Psoas muscle (tissue), 8 donors: ENCODE data around the gene VWF. TPM values are rescaled to one million over a fixed set of nuclear protein-coding genes. Genes with fewer than 3 reads are reported as not detected.

Experiments
- ATAC-seq, 4 donors: fragments of 200-7000 bp; cut with Tn5 transposase; one replicate each; pipeline ENCODE4 v1.9.1; 2020; ENCODE audit warnings: moderate library complexity in 3 of 4, mild to moderate bottlenecking in 2 of 4
- DNase-seq, 2 donors: peaks; one replicate each; pipeline ENCODE4 v3.0.0-alpha.2; 2020
- H3K27ac ChIP-seq: fragments of 200-600 bp; one replicate; pipeline ENCODE4 v1.8.0; 2022
- H3K27me3 ChIP-seq, 3 donors: fragments of 200-600 bp in 1 of 3; one replicate each; pipeline versions ENCODE4 v1.6.1 to v1.8.0; 2013 to 2022; ENCODE audit warnings: low read length in 2 of 3, mild to moderate bottlenecking in 2 of 3, moderate library complexity in 1 of 3; ENCODE audit not compliant: insufficient read depth in 3 of 3
- H3K36me3 ChIP-seq, 2 donors: fragments of 200-600 bp in 1 of 2; one replicate each; pipeline versions ENCODE4 v1.6.1 to v1.8.0; 2013 to 2022; ENCODE audit warnings: low read depth in 1 of 2, mild to moderate bottlenecking in 1 of 2, moderate library complexity in 1 of 2; ENCODE audit not compliant: insufficient read depth in 1 of 2
- H3K4me1 ChIP-seq: fragments of 200-600 bp; one replicate; pipeline ENCODE4 v1.8.0; 2022
- H3K4me3 ChIP-seq: fragments of 200-600 bp; one replicate; pipeline ENCODE4 v1.8.0; 2022; ENCODE audit warnings: mild to moderate bottlenecking
- H3K9me3 ChIP-seq: fragments of 200-600 bp; one replicate; pipeline ENCODE4 v1.8.0; 2022
- WGBS, 3 donors: extraction: QIAGEN DNeasy Blood & Tissue Kit; methylation state at CpG; one replicate each; pipeline versions ENCODE4 v1.1.6 to v1.1.7; 2013; 5-methylcytosine and 5-hydroxymethylcytosine counted together
- intact Hi-C, 2 donors: fragments of 100-400 bp; cut with DNase I; formaldehyde crosslinking; loops; one replicate each; pipeline versions ENCODE4 v1.11.0 to v1.14.2; 2022
- polyA plus RNA-seq, 3 donors: library from polyadenylated mRNA; stranded (reverse); fragments of 200-250 nt; gene quantifications; one replicate each; pipeline ENCODE4 v1.2.3, GENCODE V29; 2013
- total RNA-seq, 4 donors: library from RNA; stranded (reverse); fragmentation: NEBNext Ultra II Directional in 2 of 4; extraction: Animal tissue kit (Norgen Biotek cat#: 25700) in 2 of 4; gene quantifications; one replicate each; pipeline versions ENCODE4 v1.2.1 to v1.2.4, GENCODE V29; 2021 to 2023
- TF ChIP-seq, protein P1 (sequence below): fragments of 200-600 bp; IDR thresholded peaks from one replicate; pipeline ENCODE4 v1.8.0; 2022; ENCODE audit warnings: antibody characterized with exemption
- donor health status: healthy with polysubstance abuse.
- donor health status: DM: no; HTN: no; CAD: no; lungs with moderate emphysema.
- donor health status: Bipolar disorder and iron deficiency.
- donor health status: healthy.
- donor health status: DM: yes; HTN: yes; CAD: no.
- donor health status: DM: no; HTN: no; CAD: no.
- donor health status: DM: no; HTN: no; CAD: no.
- donor health status: DM: yes; HTN: yes; CAD: no.

VWF gene
- total and polyA plus RNA-seq, 7 donors = 49.6 to 206 (median 122) TPM

DNA sequence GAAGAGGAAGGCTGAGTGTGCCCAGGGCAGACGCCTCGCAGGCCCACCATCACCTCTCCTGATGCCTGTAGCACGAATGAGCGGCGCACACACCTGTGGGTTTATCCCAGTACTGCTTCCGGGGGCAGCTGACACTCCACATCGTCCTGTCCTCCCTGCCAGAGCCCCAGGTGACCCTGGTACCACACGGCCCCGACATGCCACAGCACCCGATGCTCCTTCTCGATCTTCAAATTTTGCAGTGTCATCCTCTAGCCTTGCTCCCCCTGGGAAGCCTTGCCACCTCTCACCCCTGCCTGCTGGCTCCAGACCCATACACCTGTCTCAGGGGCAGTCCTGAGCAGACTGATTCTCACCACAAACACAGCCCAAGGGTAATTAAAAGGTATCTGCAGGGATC is 220.0 kb downstream of the VWF start:
- H3K36me3 ChIP-seq = no peaks in the 10 kb centered on the region
- intact Hi-C loops = no loop called here
- H3K4me1 ChIP-seq = no peaks in the 10 kb centered on the region
- no peaks in the 10 kb centered on the region for H3K9me3 ChIP-seq
- DNase-seq (no peak), ATAC-seq (no peak)
- H3K4me3 ChIP-seq = no peak overlapping the region
- H3K27ac ChIP-seq = no peak overlapping the region
- TF ChIP-seq, protein P1, sequence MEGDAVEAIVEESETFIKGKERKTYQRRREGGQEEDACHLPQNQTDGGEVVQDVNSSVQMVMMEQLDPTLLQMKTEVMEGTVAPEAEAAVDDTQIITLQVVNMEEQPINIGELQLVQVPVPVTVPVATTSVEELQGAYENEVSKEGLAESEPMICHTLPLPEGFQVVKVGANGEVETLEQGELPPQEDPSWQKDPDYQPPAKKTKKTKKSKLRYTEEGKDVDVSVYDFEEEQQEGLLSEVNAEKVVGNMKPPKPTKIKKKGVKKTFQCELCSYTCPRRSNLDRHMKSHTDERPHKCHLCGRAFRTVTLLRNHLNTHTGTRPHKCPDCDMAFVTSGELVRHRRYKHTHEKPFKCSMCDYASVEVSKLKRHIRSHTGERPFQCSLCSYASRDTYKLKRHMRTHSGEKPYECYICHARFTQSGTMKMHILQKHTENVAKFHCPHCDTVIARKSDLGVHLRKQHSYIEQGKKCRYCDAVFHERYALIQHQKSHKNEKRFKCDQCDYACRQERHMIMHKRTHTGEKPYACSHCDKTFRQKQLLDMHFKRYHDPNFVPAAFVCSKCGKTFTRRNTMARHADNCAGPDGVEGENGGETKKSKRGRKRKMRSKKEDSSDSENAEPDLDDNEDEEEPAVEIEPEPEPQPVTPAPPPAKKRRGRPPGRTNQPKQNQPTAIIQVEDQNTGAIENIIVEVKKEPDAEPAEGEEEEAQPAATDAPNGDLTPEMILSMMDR = no peak
- 76 to 81% (median 78%) methylated on average over 9 to 11 of the region's 11 CpGs for WGBS, 3 donors
- peaks cover 0 to 5% (median 4%) of the 10 kb centered on the region in 3 donors for H3K27me3 ChIP-seq

DNA sequence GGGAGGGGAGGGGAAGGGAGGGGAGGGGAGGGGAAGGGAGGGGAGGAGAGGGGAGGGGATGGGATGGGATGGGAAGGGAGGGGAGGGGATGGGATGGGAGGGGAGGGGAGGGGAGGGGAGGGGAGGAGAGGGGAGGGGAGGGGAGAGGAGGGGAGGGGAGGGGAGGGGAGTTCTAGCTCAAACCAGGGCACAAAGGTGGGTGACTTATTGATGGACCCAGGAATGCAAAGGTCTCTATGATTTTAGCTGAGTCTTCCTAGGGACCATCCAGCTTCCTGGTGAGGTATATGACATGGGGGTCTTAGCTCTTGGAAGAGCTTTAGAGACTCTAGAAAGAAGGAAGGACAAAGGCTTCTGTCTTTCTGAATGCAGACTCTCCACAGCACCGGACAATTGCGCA is 221.7 kb downstream of the VWF start:
- Histone ChIP-seq H3K4me3 (no peak overlapping the region), H3K27me3 (peaks cover 0 to 5% (median 4%) of the 10 kb centered on the region in 3 donors), H3K36me3 (no peaks in the 10 kb centered on the region), H3K27ac (no peak overlapping the region), H3K9me3 (no peaks in the 10 kb centered on the region), H3K4me1 (no peaks in the 10 kb centered on the region)
- TF ChIP-seq, protein P1 = no peak
- ATAC-seq (no peak), DNase-seq (no peak)
- intact Hi-C loops = no loop called here
- 94 to 98% (median 96%) methylated on average over 2 of the region's 2 CpGs for WGBS, 3 donors

DNA sequence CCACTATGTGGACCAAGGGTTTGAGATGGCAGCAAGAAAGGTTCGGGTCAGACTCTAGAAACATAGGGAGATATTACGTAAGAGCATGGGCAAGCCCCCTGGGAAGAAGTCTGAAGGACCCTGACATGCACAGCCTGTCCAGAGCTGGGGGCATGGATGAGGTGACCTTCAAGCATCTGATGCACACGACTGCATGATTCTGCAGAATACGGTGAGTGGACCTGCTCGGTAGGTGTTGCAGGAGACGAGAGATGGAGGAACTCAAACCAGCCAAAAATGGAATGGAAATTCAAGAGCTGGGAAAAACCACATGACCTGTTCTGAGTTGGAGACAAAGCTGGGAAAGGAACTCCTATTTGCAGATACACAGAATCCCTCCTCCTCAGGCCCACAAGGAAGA is 223.1 kb downstream of the VWF start:
- 87 to 88% (median 87%) methylated on average over 6 of the region's 6 CpGs for WGBS, 3 donors
- DNase-seq (no peak), ATAC-seq (no peak)
- no peak overlapping the region for H3K4me3 ChIP-seq
- H3K27ac ChIP-seq = no peak overlapping the region
- H3K9me3 ChIP-seq = no peaks in the 10 kb centered on the region
- H3K36me3 ChIP-seq = no peaks in the 10 kb centered on the region
- TF ChIP-seq, protein P1 = no peak
- peaks cover 0 to 5% (median 4%) of the 10 kb centered on the region in 3 donors for H3K27me3 ChIP-seq
- intact Hi-C loops = no loop called here
- H3K4me1 ChIP-seq = no peaks in the 10 kb centered on the region

DNA sequence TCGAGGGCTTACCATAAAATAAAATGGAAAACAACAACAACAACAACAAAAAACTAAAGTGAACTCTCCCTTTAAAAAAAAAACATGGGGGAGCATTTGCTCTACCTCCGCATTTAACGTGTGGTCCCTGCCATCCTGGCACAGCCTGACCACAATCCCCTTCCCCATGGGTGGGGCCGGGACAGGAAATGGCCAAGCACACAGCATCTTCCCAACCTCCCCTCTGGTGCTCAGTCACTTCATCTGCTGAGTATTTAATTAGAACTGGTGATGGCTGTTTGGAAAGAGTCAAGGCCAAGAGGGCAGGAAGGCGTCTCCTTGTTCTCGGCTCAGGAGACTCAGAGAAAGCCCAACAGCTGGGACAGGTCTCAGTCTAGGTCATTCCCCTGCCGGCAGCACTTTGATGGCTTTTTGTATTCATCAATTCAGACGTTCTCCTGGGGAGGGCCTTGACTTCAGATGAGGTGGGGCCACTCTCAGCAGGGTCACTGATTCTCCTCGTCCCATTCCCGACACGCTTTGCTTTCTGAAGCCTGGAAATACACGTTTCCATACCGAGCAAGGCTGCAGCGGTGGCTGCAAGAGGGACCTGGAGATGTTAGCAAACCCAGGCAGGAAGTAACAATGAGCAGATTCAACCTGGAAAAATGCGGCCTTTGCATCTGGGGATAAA is 223.8 kb downstream of the VWF start:
- no peak for DNase-seq
- H3K4me3 ChIP-seq = no peak overlapping the region
- TF ChIP-seq, protein P1 = no peak
- WGBS, 3 donors = 46 to 47% (median 47%) methylated on average over 15 of the region's 15 CpGs
- no peaks in the 10 kb centered on the region for H3K36me3 ChIP-seq
- H3K27me3 ChIP-seq = peaks cover 0 to 4% (median 1%) of the 10 kb centered on the region in 3 donors
- no peaks in the 10 kb centered on the region for H3K4me1 ChIP-seq
- no peak for ATAC-seq
- H3K27ac ChIP-seq = no peak overlapping the region
- intact Hi-C loops = no loop called here
- H3K9me3 ChIP-seq = no peaks in the 10 kb centered on the region

DNA sequence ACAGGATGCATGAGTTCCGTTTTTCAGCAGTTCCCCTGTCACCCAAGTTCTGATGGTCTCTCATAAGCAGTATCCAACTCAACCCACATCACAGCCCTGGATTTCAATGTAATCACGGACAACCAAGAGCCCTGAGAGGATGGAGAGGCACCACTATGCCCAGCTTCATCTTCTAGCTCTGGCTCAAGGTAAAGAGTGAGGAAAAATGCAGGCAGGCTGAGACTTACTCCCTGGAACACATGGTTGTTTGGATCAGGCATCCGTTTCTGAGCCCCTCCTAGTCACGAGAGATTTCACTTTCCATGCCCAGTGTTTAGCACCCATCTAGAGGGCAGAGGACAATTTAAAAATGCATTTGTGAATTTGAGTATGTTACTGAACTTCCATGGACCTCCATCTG is 224.4 kb downstream of the VWF start:
- Histone ChIP-seq H3K27me3 (peaks cover 0 to 4% (median 1%) of the 10 kb centered on the region in 3 donors), H3K4me3 (no peak overlapping the region), H3K9me3 (no peaks in the 10 kb centered on the region), H3K36me3 (no peaks in the 10 kb centered on the region), H3K4me1 (no peaks in the 10 kb centered on the region), H3K27ac (no peak overlapping the region)
- ATAC-seq (no peak), DNase-seq (no peak)
- TF ChIP-seq, protein P1 = no peak
- intact Hi-C loops = no loop called here
- WGBS, 3 donors = 39 to 42% (median 40%) methylated on average over 4 of the region's 4 CpGs
